SK-N-SH (cell line): Measurements from ENCODE around the gene ZNF358.

ENCODE experiments used
- CTCF ChIP-seq: fragments of 200-600 bp; sonication (generic); IDR thresholded peaks from 2 replicates; pipeline ENCODE4 v1.6.1; 2017; ENCODE audit warnings: antibody characterized with exemption, mild to moderate bottlenecking, moderate library complexity
- FOXJ3 ChIP-seq: sonication (generic); formaldehyde crosslinking; IDR thresholded peaks from 2 replicates; pipeline ENCODE4 v1.5.1; 2020; ENCODE audit warnings: mild to moderate bottlenecking, missing genetic modification reagents
- MAX ChIP-seq: IDR thresholded peaks from 2 replicates; pipeline ENCODE4 v1.4.0; 2012; ENCODE audit warnings: low read depth
- NRF1 ChIP-seq: IDR thresholded peaks from 2 replicates; pipeline ENCODE4 v1.6.1; 2012; ENCODE audit warnings: low read depth, mild to moderate bottlenecking, low read length
- SIN3A ChIP-seq: IDR thresholded peaks from 2 replicates; pipeline ENCODE4 v1.6.1; 2012; ENCODE audit warnings: low read depth, mild to moderate bottlenecking, low read length, moderate library complexity, borderline replicate concordance
- TF ChIP-seq, protein P1 (sequence below): IDR thresholded peaks from 2 replicates; pipeline ENCODE4 v1.6.1; 2012; ENCODE audit warnings: mild to moderate bottlenecking, low read depth, low read length, moderate library complexity

- TF ChIP-seq FOXJ3: no peak
- TF ChIP-seq, protein P1, sequence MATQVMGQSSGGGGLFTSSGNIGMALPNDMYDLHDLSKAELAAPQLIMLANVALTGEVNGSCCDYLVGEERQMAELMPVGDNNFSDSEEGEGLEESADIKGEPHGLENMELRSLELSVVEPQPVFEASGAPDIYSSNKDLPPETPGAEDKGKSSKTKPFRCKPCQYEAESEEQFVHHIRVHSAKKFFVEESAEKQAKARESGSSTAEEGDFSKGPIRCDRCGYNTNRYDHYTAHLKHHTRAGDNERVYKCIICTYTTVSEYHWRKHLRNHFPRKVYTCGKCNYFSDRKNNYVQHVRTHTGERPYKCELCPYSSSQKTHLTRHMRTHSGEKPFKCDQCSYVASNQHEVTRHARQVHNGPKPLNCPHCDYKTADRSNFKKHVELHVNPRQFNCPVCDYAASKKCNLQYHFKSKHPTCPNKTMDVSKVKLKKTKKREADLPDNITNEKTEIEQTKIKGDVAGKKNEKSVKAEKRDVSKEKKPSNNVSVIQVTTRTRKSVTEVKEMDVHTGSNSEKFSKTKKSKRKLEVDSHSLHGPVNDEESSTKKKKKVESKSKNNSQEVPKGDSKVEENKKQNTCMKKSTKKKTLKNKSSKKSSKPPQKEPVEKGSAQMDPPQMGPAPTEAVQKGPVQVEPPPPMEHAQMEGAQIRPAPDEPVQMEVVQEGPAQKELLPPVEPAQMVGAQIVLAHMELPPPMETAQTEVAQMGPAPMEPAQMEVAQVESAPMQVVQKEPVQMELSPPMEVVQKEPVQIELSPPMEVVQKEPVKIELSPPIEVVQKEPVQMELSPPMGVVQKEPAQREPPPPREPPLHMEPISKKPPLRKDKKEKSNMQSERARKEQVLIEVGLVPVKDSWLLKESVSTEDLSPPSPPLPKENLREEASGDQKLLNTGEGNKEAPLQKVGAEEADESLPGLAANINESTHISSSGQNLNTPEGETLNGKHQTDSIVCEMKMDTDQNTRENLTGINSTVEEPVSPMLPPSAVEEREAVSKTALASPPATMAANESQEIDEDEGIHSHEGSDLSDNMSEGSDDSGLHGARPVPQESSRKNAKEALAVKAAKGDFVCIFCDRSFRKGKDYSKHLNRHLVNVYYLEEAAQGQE: no peak
- no peak for TF ChIP-seq SIN3A
- no peak for TF ChIP-seq CTCF
- TF ChIP-seq MAX: no peak
- no peak for TF ChIP-seq NRF1
Measured at GRCh38 chr19:7547159-7547558, 31.3 kb downstream of the ZNF358 start.
